COLO668 (cell line): ENCODE results near the gene PPP1R27.

Source experiments
- DNase-seq: peaks from one replicate; lab custom pipeline; 2025; ENCODE audit not compliant: unreplicated experiment; lab: John Stamatoyannopoulos, UW

PPP1R27 gene

GRCh38 chr17:81863123-81863675 lies 28.3 kb upstream of the PPP1R27 start:
- DNase-seq, result no peak

- peak; percentile 99 for DNase-seq
Measured at GRCh38 chr17:81860756-81861568, 26.1 kb upstream of the PPP1R27 start.

GRCh38 chr17:81859906-81860755 lies 25.3 kb upstream of the PPP1R27 start, which contains the start of gene P4HB:
P4HB (minus strand) TSS chr17:81860535; CDS start chr17:81860471, 64 bp downstream.
- peak; percentile 99 for DNase-seq

GRCh38 chr17:81858967-81859905 lies 24.4 kb upstream of the PPP1R27 start:
- peak; percentile 12 for DNase-seq

DNA sequence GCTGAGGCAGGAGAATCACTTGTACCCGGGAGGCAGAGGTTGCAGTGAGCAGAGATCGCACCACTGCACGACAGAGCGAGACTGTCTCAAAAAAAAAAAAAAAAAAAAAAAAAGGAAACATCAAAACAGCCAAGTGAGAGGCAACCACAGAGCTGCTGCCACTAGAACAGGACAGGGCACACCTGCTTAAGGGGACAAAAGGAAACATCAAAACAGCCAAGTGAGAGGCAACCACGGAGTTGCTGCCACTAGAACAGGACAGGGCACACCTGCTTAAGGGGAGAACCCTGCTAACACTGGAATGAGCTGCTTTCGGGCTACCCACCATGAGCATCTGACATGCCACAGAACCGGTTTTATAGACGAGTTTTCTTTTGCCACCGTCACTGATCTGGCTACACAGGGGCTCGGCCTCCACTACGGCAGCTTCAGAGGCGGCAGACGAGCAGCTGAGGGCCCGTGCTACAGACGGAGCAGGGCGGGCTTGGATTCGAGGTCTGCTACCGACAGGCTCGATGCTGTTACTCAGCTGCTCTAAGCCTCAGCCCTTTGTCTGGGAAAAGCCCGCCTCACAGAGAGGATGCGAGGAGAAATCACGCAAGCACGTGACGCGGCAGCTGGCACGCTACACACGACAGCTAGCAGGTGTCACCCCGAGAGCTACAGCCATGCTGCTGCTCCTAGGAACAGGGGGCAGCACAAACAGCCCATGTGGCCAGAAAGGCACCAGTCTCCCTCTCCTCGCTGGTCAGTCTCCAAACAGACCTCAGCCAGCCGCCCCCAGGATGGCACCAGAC lies 23.5 kb upstream of the PPP1R27 start:
- DNase-seq, result peak; percentile 72

GRCh38 chr17:81854974-81855774 lies 20.3 kb upstream of the PPP1R27 start:
- DNase-seq, result peak; percentile 8

DNA sequence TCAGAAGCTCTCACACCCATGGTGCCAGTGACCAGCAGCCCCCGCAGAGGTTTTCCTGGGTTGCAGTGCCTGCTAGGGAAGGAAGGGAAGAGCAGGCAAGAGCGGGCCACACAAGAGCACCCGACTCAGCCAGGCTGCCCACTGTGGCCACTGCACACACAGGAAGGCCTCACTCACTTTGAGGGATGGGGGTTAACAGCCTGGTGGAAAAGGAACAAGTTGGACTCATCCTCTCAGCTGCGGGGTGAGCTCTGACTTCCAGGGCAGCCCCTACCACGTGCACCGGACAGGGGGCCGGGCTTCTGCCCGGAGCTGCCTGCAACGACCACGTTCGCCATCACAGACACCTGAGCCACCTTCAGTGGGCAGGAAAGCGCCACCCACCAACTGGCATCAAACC lies 17.4 kb upstream of the PPP1R27 start:
- no peak for DNase-seq

DNA sequence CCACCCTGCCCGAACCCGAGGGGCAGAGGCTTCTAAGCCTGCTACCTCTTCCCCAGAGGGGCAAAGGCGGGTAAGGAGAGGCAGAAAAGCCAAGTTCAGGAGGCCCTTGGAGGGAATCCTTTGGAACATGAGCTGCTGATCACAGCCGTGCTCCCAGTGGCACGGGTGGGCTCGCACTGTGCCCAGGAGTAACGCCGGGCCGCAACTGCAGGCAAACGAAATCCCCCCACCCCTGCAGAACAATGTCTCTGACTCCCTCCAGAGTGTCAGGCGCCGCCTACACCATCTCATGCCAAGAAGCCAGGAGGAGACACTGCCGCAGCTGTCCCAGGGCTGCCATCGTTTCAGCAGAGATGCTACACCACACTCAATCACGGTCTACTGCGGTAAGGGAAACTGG lies 16.6 kb upstream of the PPP1R27 start:
- no peak for DNase-seq

DNA sequence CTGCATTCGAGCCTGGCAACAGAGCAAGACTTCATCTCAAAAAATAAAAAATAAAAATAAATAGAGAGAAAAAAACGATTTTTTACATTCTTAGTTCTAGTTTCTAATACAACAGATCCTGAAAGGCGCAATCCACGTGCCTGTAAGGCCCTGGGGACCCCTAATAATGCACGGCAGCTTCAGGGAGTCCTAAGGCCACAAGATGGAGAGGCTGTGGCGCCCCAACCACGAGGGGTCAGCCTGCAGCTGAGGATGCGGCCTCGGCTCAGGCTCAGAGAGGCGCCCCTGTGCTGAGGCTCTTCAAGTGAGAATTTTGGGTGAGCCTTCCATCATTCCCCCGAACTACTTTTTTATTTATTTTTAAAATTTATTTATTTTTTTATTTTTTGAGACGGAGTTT lies 14.6 kb upstream of the PPP1R27 start:
- DNase-seq, result no peak

- no peak for DNase-seq
Measured at GRCh38 chr17:81846743-81847689, 12.2 kb upstream of the PPP1R27 start.

DNA sequence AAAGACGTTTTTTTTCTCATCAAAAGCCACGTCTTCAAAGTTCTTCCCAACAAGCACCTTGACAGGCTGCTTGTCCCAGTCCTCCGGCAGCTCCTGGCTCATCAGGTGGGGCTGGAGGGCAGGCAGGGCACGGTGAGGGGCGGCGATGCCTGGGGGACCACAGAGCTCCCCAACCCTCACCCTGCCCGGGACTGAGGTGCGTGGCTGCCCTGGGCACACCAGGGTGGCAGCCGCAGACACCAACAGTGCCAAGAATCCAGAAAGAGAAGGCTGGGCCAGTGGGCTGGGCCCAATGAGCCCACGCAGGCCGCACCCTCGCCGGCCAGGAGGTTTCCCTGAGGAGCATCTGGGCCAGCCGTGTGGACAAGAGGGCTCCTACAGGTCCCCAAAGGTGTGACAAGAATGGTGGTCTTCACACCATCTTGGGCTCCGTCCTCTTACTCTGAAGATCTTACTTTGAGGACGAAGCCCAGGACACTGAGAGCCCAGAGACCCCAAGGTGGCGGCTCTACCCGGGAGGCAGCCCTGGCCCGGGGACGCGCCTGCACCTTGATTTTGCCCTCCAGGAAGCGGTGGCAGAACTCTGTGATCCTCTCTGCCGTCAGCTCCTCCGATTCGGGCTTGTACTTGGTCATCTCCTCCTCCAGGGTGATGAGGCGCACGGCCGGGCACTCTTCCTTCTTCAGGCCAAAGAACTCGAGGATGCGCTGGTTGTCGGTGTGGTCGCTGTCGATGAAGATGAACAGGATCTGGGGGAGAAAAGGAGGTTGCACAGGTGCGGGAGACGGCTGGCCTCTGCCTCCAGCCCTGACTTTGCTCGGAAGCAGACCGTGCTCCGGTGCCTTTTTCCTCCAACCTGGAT lies 11.3 kb upstream of the PPP1R27 start:
- no peak for DNase-seq

DNA sequence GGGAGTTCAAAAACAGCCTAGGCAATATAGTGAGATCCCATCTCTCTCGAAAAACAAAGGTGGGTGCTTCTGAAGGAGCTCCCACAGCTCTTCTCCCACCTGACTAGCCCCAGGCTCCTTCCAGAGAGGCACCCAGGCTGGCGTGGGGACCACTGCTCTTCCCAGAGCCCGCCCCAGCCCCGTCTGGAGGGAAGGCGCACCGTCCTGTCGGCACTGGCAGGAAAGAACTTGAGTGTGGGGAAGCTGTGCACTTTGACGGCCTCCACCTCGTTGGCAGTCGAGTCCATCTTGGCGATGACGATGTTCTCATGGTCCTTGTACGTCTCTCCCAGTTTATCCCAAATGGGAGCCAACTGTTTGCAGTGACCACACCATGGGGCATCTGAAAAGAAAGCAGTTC lies 10.5 kb upstream of the PPP1R27 start:
- no peak for DNase-seq

DNA sequence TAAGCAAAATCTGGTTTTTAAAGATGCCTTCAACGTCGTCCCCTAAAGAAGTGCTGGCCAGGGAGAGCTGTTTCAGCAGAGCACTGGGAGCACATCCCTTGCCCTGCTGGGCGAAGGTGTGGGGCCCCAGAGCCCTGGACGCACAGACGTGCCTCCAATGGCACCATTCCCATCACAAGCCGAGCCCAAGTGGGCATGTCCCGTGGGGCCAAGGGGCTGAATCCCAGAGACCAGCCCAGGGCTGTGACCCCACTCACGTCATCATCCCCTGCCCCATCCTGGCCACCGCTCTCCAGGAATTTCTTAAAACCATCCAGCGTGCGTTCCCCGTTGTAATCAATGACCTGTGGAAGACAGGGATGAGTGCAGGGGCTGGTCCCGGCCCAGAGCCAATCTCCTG lies 10.0 kb upstream of the PPP1R27 start:
- DNase-seq, result no peak

DNA sequence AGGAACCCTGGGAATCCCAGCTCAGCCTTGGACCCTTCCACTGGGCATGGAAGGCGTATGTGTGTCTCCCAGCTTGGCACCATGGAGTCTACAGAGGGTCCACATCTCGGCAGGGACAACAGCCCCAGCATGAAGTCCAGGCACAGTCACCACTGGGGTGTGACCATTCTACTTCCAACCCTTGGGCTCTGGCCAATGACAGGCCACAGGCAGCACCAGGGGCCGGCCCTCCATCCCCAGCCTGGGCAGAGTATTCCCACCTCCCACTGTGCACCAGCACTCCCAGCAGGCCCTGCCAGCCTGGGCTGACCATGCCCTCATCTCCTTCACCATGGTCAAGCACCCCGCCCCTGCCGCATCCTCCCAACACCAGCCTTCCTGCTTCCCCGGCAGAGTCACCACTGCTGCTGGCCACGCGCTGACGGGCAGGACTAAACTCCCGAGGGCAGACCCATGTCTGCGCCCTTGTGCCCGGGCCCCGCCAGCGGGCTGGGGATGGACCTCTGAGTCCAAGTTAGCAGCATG lies 9.5 kb upstream of the PPP1R27 start:
- DNase-seq, result no peak

DNA sequence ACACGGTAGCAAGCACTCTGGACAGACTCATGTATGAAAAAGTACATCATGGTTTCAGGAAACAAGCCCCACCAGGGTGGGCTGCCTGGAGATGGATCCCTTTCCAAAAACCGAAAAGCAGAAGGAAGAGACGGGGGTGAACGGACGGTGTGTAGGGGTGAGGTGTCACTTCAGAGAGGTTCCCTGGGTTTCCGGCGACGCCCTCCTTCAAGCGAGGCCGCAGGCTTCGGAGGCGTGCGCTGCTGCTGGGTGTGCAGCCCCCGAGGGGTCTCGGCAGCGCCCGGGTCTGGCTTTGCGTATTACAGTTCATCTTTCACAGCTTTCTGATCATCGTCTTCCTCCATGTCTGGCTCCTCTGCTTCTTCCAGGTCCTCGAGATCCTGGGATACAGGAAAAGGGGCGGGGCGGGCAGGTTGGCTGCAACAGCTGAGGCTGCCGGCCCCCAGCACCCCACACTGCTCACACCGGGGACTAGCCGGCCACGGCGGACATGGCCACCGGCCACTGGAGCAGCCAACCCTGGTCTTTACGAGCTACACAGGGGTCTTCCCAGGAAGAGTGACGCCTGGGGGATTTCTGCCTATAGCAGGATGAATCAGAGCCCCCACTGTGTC lies 9.0 kb upstream of the PPP1R27 start:
- no peak for DNase-seq
